ENCODE measurements around the gene RAN. TPM values are rescaled to one million over a fixed set of nuclear protein-coding genes. Genes with fewer than 3 reads are reported as not detected.
"Not testable (repeated sequence)": the region's sequence is repeated elsewhere in the genome, so short reads cannot be mapped to it uniquely, and the experiment has no call there.

The RAN gene
- 323 TPM for total RNA-seq

DNA sequence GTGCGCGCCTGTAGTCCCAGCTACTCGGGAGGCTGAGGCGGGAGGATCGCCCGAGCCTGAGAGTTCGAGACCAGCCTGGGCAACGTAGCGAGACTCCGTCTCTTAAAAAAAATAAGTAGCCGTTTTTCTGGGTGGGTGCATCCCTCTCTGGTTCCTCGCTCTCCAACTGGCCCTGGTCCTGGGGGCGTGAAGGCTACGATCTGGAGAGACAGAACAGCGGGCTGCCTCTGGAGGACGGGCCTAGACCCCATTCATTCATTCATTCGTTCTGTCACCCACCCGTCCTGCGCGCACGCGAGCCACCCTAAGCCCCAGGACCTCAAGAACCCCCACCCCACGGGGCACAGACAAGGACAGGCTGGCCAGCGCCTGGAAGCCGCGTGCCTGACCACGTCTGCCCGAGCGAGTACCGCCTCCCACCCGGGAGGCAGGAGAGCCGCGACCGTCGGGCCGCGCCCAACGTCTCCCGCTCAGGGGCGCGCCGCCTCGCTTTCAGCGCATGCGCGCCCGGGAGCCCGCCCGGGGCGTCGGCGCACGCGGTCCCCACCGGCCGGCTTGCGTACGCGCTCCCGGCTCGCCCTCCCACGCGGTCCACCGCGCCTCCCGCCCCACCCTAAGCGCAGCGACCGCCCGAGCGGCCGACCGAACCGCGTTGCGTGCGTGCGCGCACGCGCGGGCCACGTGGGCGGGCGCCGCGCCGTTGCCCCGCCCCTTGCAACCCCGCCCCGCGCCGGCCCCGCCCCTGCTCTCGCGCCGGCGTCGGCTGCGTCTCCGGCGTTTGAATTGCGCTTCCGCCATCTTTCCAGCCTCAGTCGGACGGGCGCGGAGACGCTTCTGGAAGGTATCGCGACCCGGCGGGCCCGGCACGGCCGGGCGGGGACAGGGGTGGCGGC is at the start of gene RAN:
TSS of gene RAN (plus strand) at position 781 of the 893 bp plus-strand sequence. CDS start 528 bp downstream, outside the sequence.
- DNase-seq: peak; percentile 87

DNA sequence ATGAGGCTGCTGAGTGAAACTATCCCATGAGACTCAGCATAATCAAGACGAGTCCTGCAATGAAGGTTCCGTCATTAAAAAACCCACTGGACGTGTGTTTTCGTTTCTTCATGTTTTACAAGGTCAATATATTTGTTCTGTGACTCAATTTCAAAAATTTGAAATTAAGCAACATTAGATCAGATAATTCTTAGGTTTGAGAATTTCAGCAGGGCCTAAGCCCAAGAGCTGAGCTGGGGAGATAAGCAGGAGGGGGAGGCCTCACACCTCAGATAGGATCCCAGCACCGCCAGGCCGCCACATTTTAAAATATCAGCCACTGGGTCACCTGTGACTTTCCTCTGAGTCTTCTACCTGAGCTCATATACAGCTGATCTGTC is 46.1 kb upstream of the RAN start:
- DNase-seq: no peak

DNA sequence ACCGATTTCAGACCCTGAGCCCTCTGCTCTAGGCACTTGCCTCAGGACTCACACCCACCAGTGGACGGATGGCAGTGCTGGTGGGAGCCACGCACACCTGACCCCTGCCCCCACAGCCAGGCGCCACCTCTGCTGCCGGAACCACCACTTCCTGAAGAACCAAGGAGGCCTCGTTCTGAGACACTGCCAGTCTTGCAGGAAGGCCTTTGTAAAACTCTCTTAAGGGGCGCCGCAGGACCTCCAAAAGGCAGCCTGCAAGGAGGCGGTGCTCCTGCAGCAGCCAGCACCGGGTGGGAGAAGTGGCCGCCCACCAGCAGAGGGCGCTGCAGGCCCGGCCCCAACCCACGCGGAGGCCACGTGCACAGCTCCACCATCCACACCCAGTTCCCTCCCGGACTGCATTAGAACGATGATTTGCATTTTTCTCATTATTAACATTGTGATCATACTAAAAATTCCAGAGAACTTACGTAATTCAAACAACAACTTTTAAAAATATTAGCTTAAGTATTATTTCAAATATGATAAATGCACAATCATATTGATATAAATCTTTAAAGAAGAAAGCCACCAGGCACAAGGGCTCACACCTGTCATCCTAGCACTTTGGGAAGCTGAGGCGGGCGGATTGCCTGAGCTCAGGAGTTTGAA is 45.6 kb upstream of the RAN start:
- no peak for DNase-seq

DNA sequence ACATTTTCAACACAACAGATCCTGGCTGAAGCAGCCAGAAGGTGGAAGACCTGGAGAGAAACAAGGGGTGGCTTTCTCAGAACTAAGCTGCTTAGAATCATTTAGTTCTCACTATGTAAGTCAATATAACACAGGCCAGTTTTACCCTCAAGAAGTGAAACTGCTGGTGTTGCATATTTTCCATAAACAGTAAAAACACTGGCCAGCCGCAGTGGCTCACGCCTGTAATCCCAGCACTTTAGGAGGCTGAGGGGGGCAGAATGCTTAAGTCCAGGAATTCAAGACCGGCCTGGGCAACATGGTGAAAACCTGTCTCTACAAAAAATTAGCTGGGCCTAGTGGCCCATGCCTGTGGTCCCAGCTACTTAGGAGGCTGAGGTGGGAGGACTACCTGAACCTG is 44.4 kb upstream of the RAN start:
- no peak for DNase-seq

DNA sequence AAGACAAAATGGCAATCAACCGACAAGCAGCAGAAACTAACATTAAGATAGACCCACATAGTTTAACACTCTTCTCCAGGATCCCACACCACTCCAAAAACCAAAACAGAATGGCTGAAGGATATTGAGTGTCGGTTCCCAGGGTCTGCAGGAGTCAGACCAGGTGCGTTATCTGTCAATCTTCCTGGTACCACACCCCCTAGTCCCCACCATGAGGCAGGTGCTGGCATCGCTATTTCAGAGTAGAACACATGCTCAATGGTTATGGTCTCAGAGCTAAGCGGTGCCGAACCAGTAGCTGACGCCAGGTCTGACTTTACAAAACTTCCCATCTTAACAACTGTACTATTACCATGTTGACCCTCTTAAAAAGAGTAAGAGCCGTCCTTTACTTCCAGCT is 43.0 kb upstream of the RAN start:
- no peak for DNase-seq

DNA sequence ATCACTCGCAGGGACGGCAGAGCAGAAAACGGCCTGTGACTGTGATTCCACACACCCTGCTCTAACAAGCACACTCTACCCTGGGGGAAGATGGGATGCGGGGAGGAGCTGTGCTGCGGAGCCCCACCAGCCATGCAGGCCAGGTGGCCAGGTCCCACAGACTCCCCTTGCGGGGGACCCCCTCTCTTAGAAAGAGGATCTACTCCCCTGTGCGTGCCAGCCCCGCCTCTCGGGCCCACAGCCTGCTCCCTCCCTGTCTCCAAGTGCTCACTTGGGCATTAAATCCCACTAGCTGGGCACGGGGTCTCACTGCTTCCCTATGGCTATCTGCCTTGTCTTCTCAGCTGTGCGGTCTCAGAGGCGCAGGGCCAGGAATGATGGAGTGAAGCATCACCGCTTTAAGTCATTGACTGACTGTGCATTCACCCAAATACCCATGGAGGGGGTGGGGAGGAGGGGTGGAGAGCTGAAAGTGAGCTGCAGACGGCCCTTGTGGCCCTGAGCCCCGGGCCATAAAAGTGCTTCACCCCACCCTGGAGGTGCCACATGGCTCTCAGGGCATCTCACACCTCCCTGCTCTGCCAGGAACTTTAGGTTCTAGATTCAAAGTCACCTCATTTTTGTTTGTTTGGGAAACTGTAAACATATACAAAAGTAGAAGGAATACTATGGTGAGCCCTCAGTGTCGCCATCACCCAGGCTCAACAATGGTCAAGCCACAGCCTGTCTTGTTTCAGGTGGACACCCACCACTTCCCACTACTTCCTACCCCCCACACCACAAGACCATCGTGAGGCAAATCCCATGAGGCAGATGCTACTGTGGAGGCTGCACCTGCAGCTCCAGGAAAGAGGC is 42.2 kb upstream of the RAN start:
- DNase-seq: no peak

DNA sequence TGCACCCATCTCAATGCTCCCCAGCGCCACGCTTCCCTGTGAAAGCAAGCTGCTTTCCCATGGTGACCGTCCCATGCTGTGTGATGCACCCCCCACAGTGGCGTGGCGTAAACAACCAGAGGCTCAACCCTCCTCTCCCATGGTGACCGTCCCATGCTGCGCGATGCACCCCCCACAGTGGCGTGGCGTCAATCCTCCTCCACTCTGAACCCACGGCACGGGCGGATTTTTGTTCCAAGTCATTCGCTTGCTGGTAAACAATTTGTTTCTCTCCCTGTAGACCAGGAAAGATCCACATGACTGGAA is 41.7 kb upstream of the RAN start:
- DNase-seq: no peak

DNA sequence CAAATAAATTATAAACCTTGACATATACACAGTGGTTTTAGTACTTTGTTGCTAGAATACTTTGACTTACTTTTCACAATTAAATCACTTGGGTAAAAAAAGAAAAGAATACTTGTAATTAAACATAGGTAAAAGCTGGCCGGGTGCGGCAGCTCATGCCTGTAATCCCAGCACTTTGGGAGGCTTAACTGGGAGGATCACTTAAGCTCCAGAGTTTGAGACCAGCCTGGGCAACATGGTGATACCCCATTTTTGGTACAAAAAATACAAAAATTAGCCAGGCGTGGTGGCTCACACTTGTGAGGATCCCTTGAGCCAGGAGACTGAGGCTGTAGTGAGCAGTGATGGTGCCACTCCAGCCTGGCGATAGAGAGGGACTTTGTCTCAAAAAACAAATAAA is 40.6 kb upstream of the RAN start:
- DNase-seq: no peak

DNA sequence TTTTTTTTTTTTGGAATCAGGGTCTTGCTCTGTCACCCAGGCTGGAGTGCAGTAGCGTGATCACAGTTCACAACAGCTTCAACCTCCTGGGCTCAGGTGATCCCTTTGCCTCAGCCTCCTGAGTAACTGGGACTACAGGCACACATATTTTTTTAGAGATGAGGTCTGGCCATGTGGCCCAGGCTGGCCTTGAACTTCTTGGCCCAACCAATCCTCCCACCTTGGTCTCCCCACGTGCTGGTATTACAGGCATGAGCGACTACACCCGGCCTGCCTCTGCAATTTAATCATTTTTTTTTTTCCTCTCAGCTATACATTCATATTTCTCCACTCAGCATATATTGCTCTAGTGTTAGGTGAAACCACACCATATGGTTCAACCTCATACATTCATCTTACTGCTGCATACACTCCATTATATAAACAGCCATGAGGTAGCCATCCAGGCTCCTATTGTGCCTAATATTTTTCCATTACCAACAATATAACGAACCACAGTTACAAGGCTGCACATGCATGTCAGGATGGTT is 39.9 kb upstream of the RAN start:
- DNase-seq: no peak

DNA sequence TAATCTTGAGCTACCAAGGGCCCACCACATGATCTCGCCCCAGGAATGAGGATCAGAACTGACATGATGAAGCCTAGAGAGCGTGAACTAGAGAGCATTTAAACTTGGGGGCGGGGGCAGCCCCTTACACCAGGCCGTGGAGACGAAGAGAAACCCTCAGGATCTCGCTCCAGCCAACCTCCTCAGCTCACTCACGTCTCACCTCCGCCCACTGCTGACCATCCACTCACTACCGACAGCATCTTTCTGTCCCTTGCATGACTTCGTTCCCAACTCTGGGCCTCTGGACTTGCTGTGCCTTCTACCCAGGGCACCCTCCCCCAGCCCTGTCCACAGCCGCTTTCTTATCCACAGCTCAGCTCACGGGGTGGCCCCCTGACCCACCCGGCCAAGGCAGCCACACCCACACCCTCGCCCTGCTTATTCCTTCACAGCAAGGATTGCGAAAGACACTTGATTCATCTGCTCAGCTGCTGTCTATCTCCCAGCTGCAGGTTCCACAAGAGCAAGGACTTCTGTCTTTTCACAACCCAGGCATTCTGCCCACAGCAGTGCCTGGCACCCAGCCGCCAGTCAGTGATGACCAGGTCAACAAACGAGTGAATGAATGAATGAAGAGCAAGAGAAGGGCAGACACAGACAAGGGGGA is 39.2 kb upstream of the RAN start:
- peak; percentile 40 for DNase-seq

DNA sequence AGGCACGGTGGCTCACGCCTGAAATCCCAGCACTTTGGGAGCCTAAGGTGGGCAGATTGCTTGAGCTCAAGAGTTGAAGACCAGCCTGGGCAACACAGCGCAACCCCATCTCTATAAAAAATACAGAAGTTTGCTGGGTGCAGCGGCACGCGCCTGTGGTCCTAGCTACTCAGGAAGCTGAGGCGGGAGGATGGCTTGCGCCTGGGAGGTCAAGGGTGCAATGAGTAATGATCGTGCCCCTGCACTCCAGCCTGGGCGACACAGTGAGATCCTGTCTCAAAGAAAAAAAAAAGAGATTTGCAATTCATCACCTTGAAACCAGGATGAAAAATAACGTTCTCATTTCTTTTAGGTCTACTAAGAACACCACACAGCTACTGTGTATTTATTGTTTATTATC is 36.9 kb upstream of the RAN start:
- DNase-seq: no peak

DNA sequence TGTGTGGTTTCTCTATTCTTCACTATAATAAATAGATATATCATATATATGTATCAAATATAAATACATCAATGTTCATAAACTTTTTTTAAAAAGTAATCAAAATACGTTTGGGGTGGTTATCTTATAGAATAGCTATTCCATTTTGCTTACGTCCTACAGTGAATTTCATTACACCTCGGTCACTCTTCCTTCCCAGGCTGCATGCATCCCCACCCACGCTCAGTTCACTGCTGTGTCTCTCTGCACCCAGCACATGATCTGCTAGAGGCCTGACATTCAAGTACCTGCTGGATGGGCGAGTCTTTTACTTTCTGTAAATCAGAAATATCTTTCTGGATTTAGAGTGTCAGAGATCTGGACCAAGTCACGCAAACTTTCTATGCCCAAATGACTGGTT is 36.4 kb upstream of the RAN start:
- DNase-seq: no peak

DNA sequence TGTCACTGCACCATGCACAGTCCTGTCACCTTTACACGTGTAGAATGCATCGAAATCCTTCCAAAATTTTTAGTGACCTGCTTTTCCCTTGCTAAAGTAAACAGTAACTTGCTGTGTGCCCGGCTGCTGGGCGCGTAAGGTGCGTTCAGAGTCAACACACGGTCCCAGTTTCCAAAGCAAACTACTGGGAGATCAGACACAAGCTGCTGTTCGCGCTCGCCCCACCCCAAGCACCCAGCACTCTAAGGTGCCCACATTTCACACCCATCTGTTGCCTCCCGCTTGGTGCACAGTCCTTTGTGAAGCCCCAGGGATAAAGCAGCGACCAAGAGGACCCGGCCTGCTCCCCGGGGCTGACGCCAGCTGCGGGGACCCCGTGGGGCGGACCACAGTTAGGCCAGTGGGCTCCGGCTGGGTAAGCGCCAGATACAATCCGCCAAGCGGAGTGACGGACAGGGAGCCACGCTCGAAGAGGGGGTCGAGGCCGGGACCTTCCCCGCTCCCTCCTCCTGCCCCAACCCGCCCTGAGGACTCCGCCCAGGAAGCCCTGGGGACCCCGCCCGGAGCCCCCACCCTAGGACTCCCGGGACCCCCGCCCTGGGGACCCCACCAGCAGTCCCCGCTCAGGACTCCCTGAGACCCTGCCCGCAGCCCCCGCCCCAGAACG is 33.4 kb upstream of the RAN start:
- no peak for DNase-seq

DNA sequence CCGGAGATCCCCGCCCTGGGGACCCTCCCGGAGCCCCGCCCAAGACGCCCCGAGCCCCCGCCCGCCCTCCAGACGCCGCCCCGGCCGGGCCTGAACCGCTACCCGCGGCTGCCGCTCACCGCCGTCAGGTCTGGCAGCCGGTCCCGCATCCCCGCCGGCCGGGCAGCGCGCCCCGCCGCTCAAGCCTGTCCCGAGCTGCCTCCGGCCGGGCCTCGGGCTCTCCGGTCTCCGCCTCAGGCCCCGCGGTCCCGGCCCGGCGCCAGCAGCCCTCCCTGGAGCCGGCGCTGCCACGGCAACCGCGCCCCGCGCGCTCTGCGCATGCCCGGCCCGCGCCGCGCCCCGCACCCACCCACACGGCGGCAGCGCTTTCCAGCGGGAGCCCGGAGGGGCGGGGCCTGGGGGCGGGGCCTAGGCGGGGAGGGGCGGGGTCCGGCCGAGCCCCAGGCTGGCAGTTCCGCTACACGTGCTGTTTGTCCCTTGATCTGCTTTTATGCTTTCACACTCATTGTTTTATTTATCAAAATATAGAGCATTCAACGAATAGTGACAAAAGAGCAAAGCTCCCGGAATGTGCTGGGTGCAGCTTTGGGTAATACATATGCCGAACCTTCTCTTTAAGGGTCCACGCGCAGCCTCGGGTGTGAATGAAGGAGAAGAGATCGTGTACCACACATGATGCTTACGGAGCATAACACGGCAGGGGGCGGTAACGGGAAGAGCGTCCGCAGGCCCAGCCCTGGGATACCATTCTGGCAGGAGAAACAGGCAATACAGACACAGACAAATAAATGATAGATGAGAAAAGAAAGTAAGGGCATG is 32.7 kb upstream of the RAN start, which contains the start of gene STX2:
TSS of gene STX2 (minus strand) at position 300 of the 819 bp plus-strand sequence. CDS start at position 149, 151 bp downstream.
- peak; percentile 84 for DNase-seq

DNA sequence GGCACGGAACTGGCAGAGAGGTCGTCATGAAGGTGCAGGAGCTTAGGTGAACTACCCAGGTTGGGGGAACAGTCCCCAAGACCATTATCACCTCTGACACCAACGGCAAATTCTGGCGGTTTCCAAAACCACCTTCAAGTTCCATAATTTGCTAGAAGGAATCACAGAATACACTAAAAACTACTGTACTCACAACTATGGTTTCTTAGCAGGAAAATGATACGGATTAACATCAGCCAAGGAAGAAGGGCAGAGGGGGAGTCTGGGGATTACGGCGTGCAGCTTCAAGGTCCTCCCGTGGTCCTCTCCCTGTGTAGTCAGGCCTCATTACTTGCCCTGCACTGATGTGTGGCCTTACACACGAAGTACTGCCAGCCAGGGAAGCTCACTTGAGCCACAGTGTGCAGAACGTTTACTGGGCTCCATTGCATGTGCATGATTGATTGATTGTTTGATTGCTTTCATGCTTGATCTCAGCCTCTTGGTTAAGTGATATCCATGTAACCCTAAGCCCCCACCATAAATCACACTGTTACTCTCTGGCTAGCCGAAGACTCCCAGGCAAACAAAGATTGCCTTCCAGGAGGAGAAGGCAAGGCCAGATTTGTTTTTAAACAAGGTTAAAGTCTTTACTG is 32.0 kb upstream of the RAN start:
- no peak for DNase-seq

DNA sequence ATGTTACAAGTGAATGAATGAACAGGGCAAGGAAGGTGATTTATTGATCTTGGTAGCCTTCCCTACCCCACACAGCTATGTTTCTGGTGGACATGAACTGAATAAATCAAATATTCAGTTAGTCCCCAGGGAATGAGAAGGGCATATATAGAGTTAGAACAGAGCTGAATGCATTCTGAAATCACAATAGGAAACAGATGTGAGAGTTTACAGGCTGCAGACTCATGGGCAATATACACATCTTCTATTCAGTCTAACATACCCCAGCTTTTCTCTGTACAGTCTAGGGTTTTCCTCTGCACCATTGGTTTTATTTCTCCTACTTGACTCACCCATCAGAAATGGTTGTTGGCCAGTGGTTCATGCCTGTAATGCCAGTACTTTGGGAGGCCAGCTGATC is 25.5 kb upstream of the RAN start:
- no peak for DNase-seq

DNA sequence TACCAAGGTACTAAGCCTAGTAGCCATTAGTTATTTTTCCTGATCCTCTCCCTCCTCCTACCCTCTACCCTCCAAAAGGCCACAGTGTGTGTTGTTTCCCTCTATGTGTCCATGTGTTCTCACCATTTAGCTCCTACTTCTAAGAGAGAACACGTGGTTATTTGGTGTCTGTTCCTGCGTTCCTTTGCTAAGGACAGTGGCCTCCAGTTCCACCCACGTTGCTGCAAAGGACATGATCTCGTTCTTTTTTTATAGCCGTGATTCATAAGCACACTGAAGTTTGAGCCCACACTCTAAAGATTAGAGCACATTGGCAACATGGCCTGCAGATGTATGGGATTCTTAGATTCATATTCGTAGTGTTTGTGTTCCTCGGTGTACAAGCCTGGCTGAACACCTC is 24.8 kb upstream of the RAN start:
- peak; percentile 9 for DNase-seq

DNA sequence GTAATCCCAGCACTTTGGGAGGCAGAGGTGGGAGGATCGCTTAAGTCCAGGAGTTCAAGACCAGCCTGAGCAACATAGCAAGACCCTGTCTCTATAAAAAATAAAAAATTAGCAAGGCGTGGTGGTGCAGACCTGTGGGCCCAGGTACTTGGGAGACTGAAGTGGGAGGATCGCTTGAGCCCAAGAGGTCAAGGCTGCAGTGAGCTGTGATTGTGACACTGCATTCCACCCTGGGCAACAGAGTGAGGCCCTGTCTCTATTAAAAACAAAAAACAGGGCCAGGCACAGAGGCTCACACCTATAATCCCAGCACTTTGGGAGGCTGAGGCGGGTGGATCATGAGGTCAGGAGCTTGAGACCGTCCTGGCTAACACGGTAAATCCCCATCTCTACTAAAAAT is 23.8 kb upstream of the RAN start:
- not testable (repeated sequence) for DNase-seq

DNA sequence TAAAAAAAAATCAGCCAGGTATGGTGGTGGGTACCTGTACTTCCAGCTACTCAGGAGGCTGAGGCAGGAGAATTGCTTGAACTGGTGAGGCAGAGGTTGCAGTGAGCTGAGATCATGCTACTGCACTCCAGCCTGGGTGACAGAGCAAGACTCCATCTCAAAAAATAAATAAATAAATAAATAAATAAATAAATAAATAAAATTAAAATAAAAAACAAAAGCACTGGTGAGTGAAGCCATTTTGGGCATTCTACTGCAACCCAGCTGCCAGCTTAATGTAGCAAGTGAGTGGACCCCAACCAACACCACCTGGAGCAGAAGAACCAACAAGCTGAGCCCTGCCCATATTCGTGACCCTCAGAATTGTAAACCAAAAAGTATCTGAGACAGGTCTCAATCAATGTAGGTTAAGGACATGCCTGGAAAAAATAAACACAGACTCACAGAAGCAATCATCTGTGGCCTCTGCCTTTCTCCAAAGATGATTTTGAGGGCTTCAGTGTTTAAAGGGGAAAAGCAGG is 23.0 kb upstream of the RAN start:
- not testable (repeated sequence) for DNase-seq
